IMR-90 (cell line): ENCODE measurements around the gene LHPP.

Experiments used
- BHLHE40 ChIP-seq: fragments of 150-350 bp; IDR thresholded peaks from 2 replicates; pipeline ENCODE4 v1.6.1; 2016; ENCODE audit warnings: mild to moderate bottlenecking, low read depth, low read length
- MAZ ChIP-seq: IDR thresholded peaks from 2 replicates; pipeline ENCODE4 v1.6.1; 2012; ENCODE audit warnings: low read depth, mild to moderate bottlenecking, low read length, improper control_type of control experiment, moderate library complexity, borderline replicate concordance
- MXI1 ChIP-seq: IDR thresholded peaks from 2 replicates; pipeline ENCODE4 v1.6.1; 2012; ENCODE audit warnings: low read depth, mild to moderate bottlenecking, low read length, moderate library complexity, borderline replicate concordance
- POLR2A ChIP-seq: IDR thresholded peaks from 2 replicates; pipeline ENCODE4 v1.6.1; 2012; ENCODE audit warnings: mild to moderate bottlenecking, low read depth, low read length
- RAD21 ChIP-seq: IDR thresholded peaks from 2 replicates; pipeline ENCODE4 v1.6.1; 2012; ENCODE audit warnings: low read length, improper control_type of control experiment
- RFX5 ChIP-seq: IDR thresholded peaks from 2 replicates; pipeline ENCODE4 v1.8.0; 2012; ENCODE audit warnings: low read depth, mild to moderate bottlenecking, low read length, moderate library complexity
- TF ChIP-seq, protein P1 (sequence below): conservative IDR thresholded peaks from 2 replicates; pipeline ENCODE4 v1.5.1; 2012; ENCODE audit warnings: mild to moderate bottlenecking, low read depth, low read length, improper control_type of control experiment
- TF ChIP-seq, protein P2 (sequence below): fragments of 150-350 bp; IDR thresholded peaks from 2 replicates; pipeline ENCODE4 v1.6.1; 2016; ENCODE audit warnings: low read depth, mild to moderate bottlenecking, low read length, moderate library complexity, borderline replicate concordance
- TF ChIP-seq, protein P3 (sequence below): fragments of 150-350 bp; IDR thresholded peaks from 2 replicates; pipeline ENCODE4 v1.6.1; 2017; ENCODE audit warnings: mild to moderate bottlenecking, antibody characterized with exemption, low read length, low read depth

DNA sequence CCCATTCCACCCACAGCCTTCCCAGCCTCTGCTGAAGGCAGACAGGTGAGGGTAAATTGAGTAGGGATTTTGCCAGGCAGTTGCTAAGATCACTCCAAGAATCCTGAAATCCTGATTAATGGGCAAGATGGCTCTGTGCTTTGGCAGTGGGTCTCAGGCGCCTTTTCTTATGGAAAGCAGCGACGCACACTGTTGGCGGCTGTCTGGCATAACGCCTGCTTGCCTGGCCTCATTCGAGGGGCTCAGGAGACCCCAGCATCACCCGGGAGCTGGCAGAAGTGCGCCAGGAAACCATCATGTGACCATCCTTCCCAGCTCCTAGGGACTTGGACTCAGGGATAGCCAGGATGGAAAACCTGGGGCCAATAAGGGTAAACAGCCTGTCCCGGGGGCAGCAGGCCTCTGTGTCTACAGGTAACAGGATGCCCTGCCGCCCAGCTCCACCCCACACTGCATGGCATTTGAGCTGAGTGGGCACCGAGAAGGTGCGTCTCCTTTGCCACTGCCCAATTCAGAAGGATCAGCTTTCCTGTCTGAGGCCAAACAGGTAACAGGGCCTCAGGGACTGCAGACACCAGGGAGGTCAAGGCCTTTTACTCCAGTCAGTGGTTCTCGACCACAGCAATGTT is 184.0 kb downstream of the LHPP start:
- TF ChIP-seq, protein P1, sequence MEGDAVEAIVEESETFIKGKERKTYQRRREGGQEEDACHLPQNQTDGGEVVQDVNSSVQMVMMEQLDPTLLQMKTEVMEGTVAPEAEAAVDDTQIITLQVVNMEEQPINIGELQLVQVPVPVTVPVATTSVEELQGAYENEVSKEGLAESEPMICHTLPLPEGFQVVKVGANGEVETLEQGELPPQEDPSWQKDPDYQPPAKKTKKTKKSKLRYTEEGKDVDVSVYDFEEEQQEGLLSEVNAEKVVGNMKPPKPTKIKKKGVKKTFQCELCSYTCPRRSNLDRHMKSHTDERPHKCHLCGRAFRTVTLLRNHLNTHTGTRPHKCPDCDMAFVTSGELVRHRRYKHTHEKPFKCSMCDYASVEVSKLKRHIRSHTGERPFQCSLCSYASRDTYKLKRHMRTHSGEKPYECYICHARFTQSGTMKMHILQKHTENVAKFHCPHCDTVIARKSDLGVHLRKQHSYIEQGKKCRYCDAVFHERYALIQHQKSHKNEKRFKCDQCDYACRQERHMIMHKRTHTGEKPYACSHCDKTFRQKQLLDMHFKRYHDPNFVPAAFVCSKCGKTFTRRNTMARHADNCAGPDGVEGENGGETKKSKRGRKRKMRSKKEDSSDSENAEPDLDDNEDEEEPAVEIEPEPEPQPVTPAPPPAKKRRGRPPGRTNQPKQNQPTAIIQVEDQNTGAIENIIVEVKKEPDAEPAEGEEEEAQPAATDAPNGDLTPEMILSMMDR, result no peak
- TF ChIP-seq, protein P2, sequence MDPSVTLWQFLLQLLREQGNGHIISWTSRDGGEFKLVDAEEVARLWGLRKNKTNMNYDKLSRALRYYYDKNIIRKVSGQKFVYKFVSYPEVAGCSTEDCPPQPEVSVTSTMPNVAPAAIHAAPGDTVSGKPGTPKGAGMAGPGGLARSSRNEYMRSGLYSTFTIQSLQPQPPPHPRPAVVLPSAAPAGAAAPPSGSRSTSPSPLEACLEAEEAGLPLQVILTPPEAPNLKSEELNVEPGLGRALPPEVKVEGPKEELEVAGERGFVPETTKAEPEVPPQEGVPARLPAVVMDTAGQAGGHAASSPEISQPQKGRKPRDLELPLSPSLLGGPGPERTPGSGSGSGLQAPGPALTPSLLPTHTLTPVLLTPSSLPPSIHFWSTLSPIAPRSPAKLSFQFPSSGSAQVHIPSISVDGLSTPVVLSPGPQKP, result no peak
- TF ChIP-seq POLR2A (no peak), MAZ (no peak), RFX5 (no peak), BHLHE40 (no peak), RAD21 (no peak), MXI1 (no peak)
- TF ChIP-seq, protein P3, sequence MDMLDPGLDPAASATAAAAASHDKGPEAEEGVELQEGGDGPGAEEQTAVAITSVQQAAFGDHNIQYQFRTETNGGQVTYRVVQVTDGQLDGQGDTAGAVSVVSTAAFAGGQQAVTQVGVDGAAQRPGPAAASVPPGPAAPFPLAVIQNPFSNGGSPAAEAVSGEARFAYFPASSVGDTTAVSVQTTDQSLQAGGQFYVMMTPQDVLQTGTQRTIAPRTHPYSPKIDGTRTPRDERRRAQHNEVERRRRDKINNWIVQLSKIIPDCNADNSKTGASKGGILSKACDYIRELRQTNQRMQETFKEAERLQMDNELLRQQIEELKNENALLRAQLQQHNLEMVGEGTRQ, result no peak
